ENCODE data around the gene CDCA8. TPM values are rescaled to one million over a fixed set of nuclear protein-coding genes. Genes with fewer than 3 reads are reported as not detected.
A peak's percentile ranks its signal among the peaks of the same experiment; 100 is the strongest.
"Not testable (repeated sequence)": the region's sequence is repeated elsewhere in the genome, so short reads cannot be mapped to it uniquely, and the experiment has no call there.

CDCA8 gene
- total RNA-seq, 1 donor from 2014 or later: 1.3 TPM

- DNase-seq (ENCODE audit: low read depth): no peak
Observed at GRCh38 chr1:37734629-37735591, 42.6 kb downstream of the CDCA8 start.

- not testable (repeated sequence) for DNase-seq (ENCODE audit: low read depth)
Observed at GRCh38 chr1:37737975-37738374, 45.7 kb downstream of the CDCA8 start.

- not testable (repeated sequence) for DNase-seq (ENCODE audit: low read depth)
Observed at GRCh38 chr1:37738619-37739018, 46.3 kb downstream of the CDCA8 start.

GRCh38 chr1:37739222-37739621 lies 46.9 kb downstream of the CDCA8 start:
- peak; percentile 70 for DNase-seq (ENCODE audit: low read depth)

- DNase-seq (ENCODE audit: low read depth): no peak
Observed at GRCh38 chr1:37741130-37741529, 48.8 kb downstream of the CDCA8 start.

- no peak for DNase-seq (ENCODE audit: low read depth)
Observed at GRCh38 chr1:37741662-37742061, 49.3 kb downstream of the CDCA8 start.

- no peak for DNase-seq (ENCODE audit: low read depth)
Observed at GRCh38 chr1:37746806-37747205, 54.5 kb downstream of the CDCA8 start.

GRCh38 chr1:37748565-37748964 lies 56.2 kb downstream of the CDCA8 start:
- DNase-seq (ENCODE audit: low read depth): no peak

- DNase-seq (ENCODE audit: low read depth): no peak
Observed at GRCh38 chr1:37752213-37752582, 59.9 kb downstream of the CDCA8 start.

- DNase-seq (ENCODE audit: low read depth): no peak
Observed at GRCh38 chr1:37752583-37753471, 60.5 kb downstream of the CDCA8 start.

- no peak for DNase-seq (ENCODE audit: low read depth)
Observed at GRCh38 chr1:37753473-37754321, 61.4 kb downstream of the CDCA8 start.

- peak; percentile 57 for DNase-seq (ENCODE audit: low read depth)
Observed at GRCh38 chr1:37755290-37755689, 63.0 kb downstream of the CDCA8 start.

- no peak for DNase-seq (ENCODE audit: low read depth)
Observed at GRCh38 chr1:37755951-37756560, 63.7 kb downstream of the CDCA8 start.

Other genes starting within 250 kb of the CDCA8 start
- 18.7 and 24.5 TPM in 2 replicates for gene ZC3H12A, start 217.9 kb upstream of the CDCA8 start, total RNA-seq
- gene MEAF6, start 177.8 kb upstream of the CDCA8 start, total RNA-seq: 60.3 and 79.3 TPM in 2 replicates
- 14.1 and 19.4 TPM in 2 replicates for gene SNIP1, start 138.2 kb upstream of the CDCA8 start, total RNA-seq
- gene DNALI1, start 135.6 kb upstream of the CDCA8 start, total RNA-seq: 3.0 and 11.0 TPM in 2 replicates
- 49.6 and 72.1 TPM in 2 replicates for gene GNL2, start 96.6 kb upstream of the CDCA8 start, total RNA-seq
- gene RSPO1, start 57.6 kb upstream of the CDCA8 start, total RNA-seq: not detected in 2 replicates
- 0.05 and 1.0 TPM in 2 replicates for gene EPHA10, start 72.6 kb downstream of the CDCA8 start, total RNA-seq
- 2.1 and 4.3 TPM in 2 replicates for gene MANEAL, start 101.3 kb downstream of the CDCA8 start, total RNA-seq
- 29.6 and 51.9 TPM in 2 replicates for gene C1orf122, start 115.3 kb downstream of the CDCA8 start, total RNA-seq
- 12.2 and 31.3 TPM in 2 replicates for gene YRDC, start 115.7 kb downstream of the CDCA8 start, total RNA-seq
- gene MTF1, start 167.1 kb downstream of the CDCA8 start, total RNA-seq: 2.6 and 9.1 TPM in 2 replicates

All from renal cortical epithelial cell (primary cell).